ENCODE data around the gene AGBL5. TPM values are rescaled to one million over a fixed set of nuclear protein-coding genes. Genes with fewer than 3 reads are reported as not detected.

AGBL5 gene
- total and polyA plus RNA-seq, 12 donors, result 4.2 to 16.8 (median 10.4) TPM

DNA sequence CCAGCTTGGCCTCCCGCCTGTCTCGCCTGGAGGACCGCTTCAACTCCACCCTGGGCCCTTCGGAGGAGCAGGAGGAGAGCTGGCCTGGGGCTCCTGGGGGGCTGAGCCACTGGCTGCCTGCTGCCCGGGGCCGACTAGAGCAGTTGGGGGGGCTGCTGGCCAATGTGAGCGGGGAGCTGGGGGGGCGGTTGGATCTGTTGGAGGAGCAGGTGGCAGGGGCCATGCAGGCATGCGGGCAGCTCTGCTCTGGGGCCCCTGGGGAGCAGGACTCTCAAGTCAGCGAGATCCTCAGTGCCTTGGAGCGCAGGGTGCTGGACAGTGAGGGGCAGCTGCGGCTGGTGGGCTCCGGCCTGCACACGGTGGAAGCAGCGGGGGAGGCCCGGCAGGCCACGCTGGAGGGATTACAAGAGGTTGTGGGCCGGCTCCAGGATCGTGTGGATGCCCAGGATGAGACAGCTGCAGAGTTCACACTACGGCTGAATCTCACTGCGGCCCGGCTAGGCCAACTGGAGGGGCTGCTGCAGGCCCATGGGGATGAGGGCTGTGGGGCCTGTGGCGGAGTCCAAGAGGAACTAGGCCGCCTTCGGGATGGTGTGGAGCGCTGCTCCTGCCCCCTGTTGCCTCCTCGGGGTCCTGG is 31.4 kb downstream of the AGBL5 start:
- Histone ChIP-seq H3K27me3 (no peaks in the 10 kb centered on the region), H3K4me3 (peak overlapping the region in 1 of 10 donors; percentile 64), H3K9me3 (no peaks in the 10 kb centered on the region), H3K4me1 (peaks cover 10 to 68% (median 53%) of the 10 kb centered on the region in 9 donors), H3K36me3 (peaks cover 0 to 13% (median 0%) of the 10 kb centered on the region in 9 donors), H3K27ac (peak overlapping the region in 1 of 10 donors; percentile 83)
- intact Hi-C loops (cut with DNase I), result loop anchor here in 6 of 10 donors (5.0 to 10.0 kb wide), 4 partner anchors 48 to 121 kb away; partner anchors contain the start of gene TMEM214 (in 4 of the 6)
- WGBS, 2 donors, result 84 to 88% methylated on average over 26 to 27 of the region's 27 CpGs
- DNase-seq (no peak), ATAC-seq (no peak)
- TF ChIP-seq CTCF (IDR thresholded peaks at IDR 0.05), result no peak

- intact Hi-C loops (cut with DNase I), result loop anchor here in 6 of 10 donors (5.0 to 10.0 kb wide), 4 partner anchors 49 to 121 kb away; partner anchors contain the start of gene TMEM214 (in 4 of the 6)
- DNase-seq (no peak), ATAC-seq (no peak)
- Histone ChIP-seq H3K36me3 (peaks cover 0 to 13% (median 0%) of the 10 kb centered on the region in 9 donors), H3K4me1 (peaks cover 10 to 63% (median 50%) of the 10 kb centered on the region in 9 donors), H3K27me3 (no peaks in the 10 kb centered on the region), H3K4me3 (no peak overlapping the region), H3K9me3 (no peaks in the 10 kb centered on the region), H3K27ac (peak overlapping the region in 1 of 10 donors; percentile 26)
- no peak for TF ChIP-seq CTCF (IDR thresholded peaks at IDR 0.05)
- 87 to 91% methylated on average over 20 of the region's 20 CpGs for WGBS, 2 donors
Observed at GRCh38 chr2:27083410-27084296, 32.2 kb downstream of the AGBL5 start.

DNA sequence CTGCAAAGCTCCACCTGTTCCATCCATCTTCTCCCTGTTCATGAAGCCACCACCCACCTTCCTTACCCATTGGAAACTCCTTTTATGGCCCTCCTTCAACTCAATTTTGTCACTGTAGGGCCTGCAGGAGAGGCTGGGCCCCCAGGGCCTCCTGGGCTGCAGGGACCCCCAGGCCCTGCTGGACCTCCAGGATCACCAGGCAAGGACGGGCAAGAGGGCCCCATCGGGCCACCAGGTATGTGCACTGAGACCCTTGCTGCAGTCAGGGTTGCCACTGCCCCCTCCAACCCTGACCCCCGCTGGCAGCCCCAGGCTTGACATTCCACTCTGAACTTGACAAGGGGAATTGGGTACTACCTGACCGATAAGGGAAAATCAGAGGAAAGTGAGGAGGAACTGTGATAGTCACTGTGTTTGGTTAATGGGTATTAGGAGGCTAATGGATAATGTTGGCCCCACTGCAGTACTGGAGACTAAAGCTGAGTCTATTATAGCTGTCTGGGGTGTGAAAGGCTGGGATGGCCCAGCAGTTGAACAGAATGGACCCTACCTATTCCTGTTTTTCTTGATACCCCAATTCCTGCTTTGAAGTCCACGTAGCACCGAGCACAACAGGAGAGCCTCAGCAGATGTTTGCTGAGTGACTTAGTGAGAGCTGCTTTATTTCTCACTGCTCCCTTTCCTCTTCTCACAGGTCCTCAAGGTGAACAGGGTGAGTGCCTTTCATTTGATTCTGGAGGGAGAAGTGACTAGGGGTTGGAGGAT is 33.0 kb downstream of the AGBL5 start:
- H3K36me3 ChIP-seq, result peaks cover 0 to 13% (median 0%) of the 10 kb centered on the region in 9 donors
- no peak overlapping the region for H3K4me3 ChIP-seq
- TF ChIP-seq CTCF (IDR thresholded peaks at IDR 0.05), result no peak
- WGBS, 2 donors, result 80 to 89% methylated on average over 6 of the region's 6 CpGs
- DNase-seq, result no peak
- intact Hi-C loops (cut with DNase I), result loop anchor here in 9 of 10 donors (5.0 to 10.0 kb wide), 6 partner anchors 32 to 122 kb away; partner anchors contain the start of genes TMEM214 (in 6 of the 9) and AGBL5 (in 2 of the 9)
- peak overlapping the region in 3 of 10 donors; percentile 86 to 94 (median 89) for H3K27ac ChIP-seq
- no peaks in the 10 kb centered on the region for H3K27me3 ChIP-seq
- H3K9me3 ChIP-seq, result no peaks in the 10 kb centered on the region
- H3K4me1 ChIP-seq, result peaks cover 10 to 63% (median 50%) of the 10 kb centered on the region in 9 donors
- no peak for ATAC-seq

Measured in heart right ventricle (tissue), 16 donors.